Astrocyte (in vitro differentiated cells and primary cell): Measurements from ENCODE around the gene IL24. TPM values are rescaled to one million over a fixed set of nuclear protein-coding genes. Genes with fewer than 3 reads are reported as not detected.

ENCODE experiments used
- DNase-seq: peaks from one replicate; pipeline ENCODE4 v3.0.0-alpha.2; 2010; ENCODE audit warnings: low read depth
- FAIRE-seq: peaks from 2 replicates; lab custom pipeline; 2011; peaks lifted over from hg19 to GRCh38; lab: Jason Lieb, UNC
- H2AFZ ChIP-seq: 2 replicates; pipeline ENCODE4 v1.6.0; 2012; ENCODE audit warnings: low read depth, low read length, inconsistent platforms
- H3K27ac ChIP-seq: 2 replicates; pipeline ENCODE4 v1.5.1; 2011; ENCODE audit warnings: low read depth, low read length, inconsistent platforms
- H3K27me3 ChIP-seq: 2 replicates; pipeline ENCODE4 v1.6.0; 2011; ENCODE audit warnings: low read length, inconsistent platforms; ENCODE audit not compliant: insufficient read depth
- H3K36me3 ChIP-seq: 2 replicates; pipeline ENCODE4 v1.5.1; 2011; ENCODE audit warnings: low read length, inconsistent platforms; ENCODE audit not compliant: insufficient read depth
- H3K4me1 ChIP-seq: 2 replicates; pipeline ENCODE4 v1.5.1; 2011; ENCODE audit warnings: low read length, inconsistent platforms; ENCODE audit not compliant: insufficient read depth
- H3K4me2 ChIP-seq: 2 replicates; pipeline ENCODE4 v1.6.0; 2012; ENCODE audit warnings: low read length, inconsistent platforms
- H3K4me3 ChIP-seq: 2 replicates; pipeline ENCODE4 v1.5.1; 2011; ENCODE audit warnings: low read depth, mild to moderate bottlenecking, low read length, inconsistent platforms; ENCODE audit not compliant: insufficient read depth
- H3K79me2 ChIP-seq: 2 replicates; pipeline ENCODE4 v1.6.0; 2012; ENCODE audit warnings: mild to moderate bottlenecking, low read length, inconsistent platforms; ENCODE audit not compliant: insufficient read depth
- H3K9ac ChIP-seq: 2 replicates; pipeline ENCODE4 v1.6.0; 2012; ENCODE audit warnings: mild to moderate bottlenecking, low read length, inconsistent platforms
- H3K9me3 ChIP-seq: 2 replicates; pipeline ENCODE4 v1.5.1; 2012; ENCODE audit warnings: low read depth, mild to moderate bottlenecking, low read length, inconsistent platforms; ENCODE audit not compliant: insufficient read depth
- H4K20me1 ChIP-seq: 2 replicates; pipeline ENCODE4 v1.6.0; 2012; ENCODE audit warnings: low read length, inconsistent platforms; ENCODE audit not compliant: insufficient read depth
- H3K27ac Mint-ChIP-seq: one replicate; pipeline ENCODE4 v1.8.0; 2021; ENCODE audit warnings: mild to moderate bottlenecking, mixed read lengths; ENCODE audit not compliant: unreplicated experiment
- H3K27me3 Mint-ChIP-seq: one replicate; pipeline ENCODE4 v1.8.0; 2021; ENCODE audit warnings: low read depth, mixed read lengths; ENCODE audit not compliant: unreplicated experiment
- H3K36me3 Mint-ChIP-seq: one replicate; pipeline ENCODE4 v1.8.0; 2021; ENCODE audit warnings: low read depth, mixed read lengths; ENCODE audit not compliant: unreplicated experiment
- H3K4me1 Mint-ChIP-seq: one replicate; pipeline ENCODE4 v1.8.0; 2021; ENCODE audit warnings: low read depth, mixed read lengths; ENCODE audit not compliant: unreplicated experiment
- H3K4me3 Mint-ChIP-seq: one replicate; pipeline ENCODE4 v1.8.0; 2021; ENCODE audit warnings: mild to moderate bottlenecking, moderate library complexity, mixed read lengths; ENCODE audit not compliant: unreplicated experiment
- H3K9me3 Mint-ChIP-seq: one replicate; pipeline ENCODE4 v1.8.0; 2021; ENCODE audit warnings: mild to moderate bottlenecking, mixed read lengths; ENCODE audit not compliant: unreplicated experiment
- CTCF ChIP-seq: IDR thresholded peaks from 2 replicates; pipeline ENCODE4 v1.5.1; 2011; ENCODE audit warnings: low read depth, mild to moderate bottlenecking, inconsistent platforms, low read length, moderate library complexity; ENCODE audit not compliant: insufficient read depth
- EZH2 ChIP-seq: IDR thresholded peaks from 2 replicates; pipeline ENCODE4 v1.6.1; 2012; ENCODE audit warnings: mild to moderate bottlenecking, low read length, inconsistent platforms; ENCODE audit not compliant: insufficient read depth
- total RNA-seq: library from RNA; stranded (reverse); gene quantifications from 2 replicates; pipeline ENCODE4 v1.2.1, GENCODE V29; 2021

The IL24 gene
- total RNA-seq, 1 donor from 2014 or later: not detected

- Histone ChIP-seq H3K4me2 (no peak overlapping the region), H3K4me1 (no peaks in the 10 kb centered on the region), H3K79me2 (no peaks in the 10 kb centered on the region), H3K4me3 (no peak overlapping the region), H3K9ac (no peak overlapping the region), H3K27me3 (peaks cover 34% of the 10 kb centered on the region), H3K9me3 (no peaks in the 10 kb centered on the region), H4K20me1 (no peaks in the 10 kb centered on the region), H3K36me3 (no peaks in the 10 kb centered on the region), H3K27ac (no peak overlapping the region), H2AFZ (no peak overlapping the region)
- Mint-ChIP-seq H3K27ac (no peak overlapping the region), H3K36me3 (no peaks in the 10 kb centered on the region), H3K27me3 (peaks cover 37% of the 10 kb centered on the region), H3K4me3 (no peak overlapping the region), H3K4me1 (peaks cover 8% of the 10 kb centered on the region), H3K9me3 (no peaks in the 10 kb centered on the region)
- DNase-seq (no peak), FAIRE-seq (no peak)
- TF ChIP-seq EZH2: no peak
Measured at GRCh38 chr1:206863266-206863665, 34.0 kb upstream of the IL24 start.

- Histone ChIP-seq H3K4me2 (no peak within 1 kb of the TSS), H3K4me3 (no peak within 1 kb of the TSS), H2AFZ (no peak within 1 kb of the TSS), H3K27ac (no peak within 1 kb of the TSS), H4K20me1 (no peaks in the 10 kb centered on the region), H3K9me3 (no peaks in the 10 kb centered on the region), H3K27me3 (peaks cover 25% of the 10 kb centered on the region), H3K9ac (no peak within 1 kb of the TSS), H3K79me2 (no peaks in the 10 kb centered on the region), H3K36me3 (no peaks in the 10 kb centered on the region), H3K4me1 (no peaks in the 10 kb centered on the region)
- H3K4me3 Mint-ChIP-seq: no peak within 1 kb of the TSS
- H3K27ac Mint-ChIP-seq: peak within 1 kb of the TSS; percentile 67
- H3K27me3 Mint-ChIP-seq: peaks cover 38% of the 10 kb centered on the region
- DNase-seq (peak; percentile 20), FAIRE-seq (peak; percentile 74)
- no peaks in the 10 kb centered on the region for H3K9me3 Mint-ChIP-seq
- H3K36me3 Mint-ChIP-seq: no peaks in the 10 kb centered on the region
- TF ChIP-seq EZH2 (no peak), CTCF (peak; percentile 71)
- peaks cover 13% of the 10 kb centered on the region for H3K4me1 Mint-ChIP-seq
Measured at GRCh38 chr1:206864939-206865671, 32.1 kb upstream of the IL24 start, which contains the start of gene IL20. Gene IL20, plus strand, starts transcription at chr1:206865623. Its CDS starts 230 bp downstream, at chr1:206865853.

- peak; percentile 5 for FAIRE-seq
- H3K4me2 ChIP-seq: no peak overlapping the region
- H3K9me3 Mint-ChIP-seq: no peaks in the 10 kb centered on the region
Measured at GRCh38 chr1:206866062-206866461, 31.2 kb upstream of the IL24 start.

More at GRCh38 chr1:206866062-206866461, 31.2 kb upstream of the IL24 start:
- H3K79me2 ChIP-seq: no peaks in the 10 kb centered on the region
- peaks cover 26% of the 10 kb centered on the region for H3K27me3 ChIP-seq
- Mint-ChIP-seq H3K36me3 (no peaks in the 10 kb centered on the region), H3K27ac (no peak overlapping the region), H3K4me1 (peaks cover 16% of the 10 kb centered on the region), H3K4me3 (no peak overlapping the region), H3K27me3 (peaks cover 31% of the 10 kb centered on the region)
- H3K4me3 ChIP-seq: no peak overlapping the region
- H2AFZ ChIP-seq: no peak overlapping the region
- no peaks in the 10 kb centered on the region for H3K4me1 ChIP-seq
- no peaks in the 10 kb centered on the region for H3K9me3 ChIP-seq
- no peaks in the 10 kb centered on the region for H3K36me3 ChIP-seq
- no peak overlapping the region for H3K9ac ChIP-seq
- no peaks in the 10 kb centered on the region for H4K20me1 ChIP-seq
- peak; percentile 18 for DNase-seq
- TF ChIP-seq CTCF (no peak), EZH2 (no peak)
- H3K27ac ChIP-seq: no peak overlapping the region
